IMR-90 (cell line): ENCODE results near the gene SLC49A4. TPM values are rescaled to one million over a fixed set of nuclear protein-coding genes. Genes with fewer than 3 reads are reported as not detected.

ENCODE experiments used
- NFE2L2 ChIP-seq: fragments of 150-350 bp; IDR thresholded peaks from 2 replicates; pipeline ENCODE4 v1.6.1; 2016; ENCODE audit warnings: low read depth, mild to moderate bottlenecking, low read length
- RAD21 ChIP-seq: IDR thresholded peaks from 2 replicates; pipeline ENCODE4 v1.6.1; 2012; ENCODE audit warnings: low read length, improper control_type of control experiment
- USF2 ChIP-seq: fragments of 150-350 bp; IDR thresholded peaks from 2 replicates; pipeline ENCODE4 v1.6.1; 2017; ENCODE audit warnings: mild to moderate bottlenecking, antibody characterized with exemption, low read length, low read depth
- polyA plus RNA-seq, 3 experiments: library from polyadenylated mRNA; depleted of rRNA; stranded (reverse); fragments of >200 nt; gene quantifications; 2 replicates each; pipeline ENCODE4 v1.2.3, GENCODE V29; 2012; ENCODE audit warnings: low replicate concordance in 1 of 3
- total RNA-seq: library from RNA; depleted of rRNA; stranded (reverse); fragments of >200 nt; gene quantifications from 2 replicates; pipeline ENCODE4 v1.2.3, GENCODE V29; 2012; rRNA removed

The SLC49A4 gene
- total and polyA plus RNA-seq, 2 of the 4 experiments (the other 2 are of a cell fraction): 6.5 to 6.8 TPM

- TF ChIP-seq USF2: no peak
- TF ChIP-seq RAD21: no peak
- no peak for TF ChIP-seq NFE2L2
These were observed 135.5 kb downstream of the SLC49A4 start (continued) for GRCh38 chr3:122930063-122930997.

Other genes with a start within 250 kb of the SLC49A4 start
- gene PARP9, start 230.8 kb upstream of the SLC49A4 start, total RNA-seq: 7.7 and 8.6 TPM in 2 replicates
- 5.5 and 6.7 TPM in 2 replicates for gene PARP9, start 230.8 kb upstream of the SLC49A4 start, polyA plus RNA-seq (2012; rRNA removed)
- gene DTX3L, start 230.7 kb upstream of the SLC49A4 start, total RNA-seq: 7.9 and 8.9 TPM in 2 replicates
- gene DTX3L, start 230.7 kb upstream of the SLC49A4 start, polyA plus RNA-seq (2012; rRNA removed): 3.0 and 4.1 TPM in 2 replicates
- gene PARP15, start 217.4 kb upstream of the SLC49A4 start, total RNA-seq: not detected in 2 replicates
- 0.03 and 0.10 TPM in 2 replicates for gene PARP15, start 217.4 kb upstream of the SLC49A4 start, polyA plus RNA-seq (2012; rRNA removed)
- 23.1 and 28.6 TPM in 2 replicates for gene PARP14, start 114.2 kb upstream of the SLC49A4 start, total RNA-seq
- 6.9 and 9.3 TPM in 2 replicates for gene PARP14, start 114.2 kb upstream of the SLC49A4 start, polyA plus RNA-seq (2012; rRNA removed)
- gene HSPBAP1, start 1.2 kb upstream of the SLC49A4 start, total RNA-seq: 4.4 and 4.8 TPM in 2 replicates
- 2.5 and 2.6 TPM in 2 replicates for gene HSPBAP1, start 1.2 kb upstream of the SLC49A4 start, polyA plus RNA-seq (2012; rRNA removed)
- not detected in 2 replicates for gene SEMA5B, start 232.7 kb downstream of the SLC49A4 start, total RNA-seq
- not detected in 2 replicates for gene SEMA5B, start 232.7 kb downstream of the SLC49A4 start, polyA plus RNA-seq (2012; rRNA removed)